Measurements from ENCODE around the gene EPG5.

Gene EPG5

GRCh38 chr18:45923138-45923537 is 44.0 kb downstream of the EPG5 start:
- in situ Hi-C loops (cut with HindIII; ENCODE audit: low sequenced_read_pairs): loop anchor here (25.0 kb wide), 2 partner anchors 164 to 236 kb away; partner anchors contain the start of gene ATP5F1A

- in situ Hi-C loops (cut with HindIII; ENCODE audit: low sequenced_read_pairs): loop anchor here (25.0 kb wide), 2 partner anchors 167 to 233 kb away; partner anchors contain the start of gene ATP5F1A
Measured at GRCh38 chr18:45920367-45920766, 46.8 kb downstream of the EPG5 start.

GRCh38 chr18:45916302-45916701 is 50.8 kb downstream of the EPG5 start:
- in situ Hi-C loops (cut with HindIII; ENCODE audit: low sequenced_read_pairs): loop anchor here (5.0 to 25.0 kb wide), 4 partner anchors 46 to 229 kb away; partner anchors contain the start of gene ATP5F1A

- in situ Hi-C loops (cut with HindIII; ENCODE audit: low sequenced_read_pairs): loop anchor here (25.0 kb wide), 2 partner anchors 174 to 226 kb away; partner anchors contain the start of gene ATP5F1A
Measured at GRCh38 chr18:45913276-45913675, 53.9 kb downstream of the EPG5 start.

- in situ Hi-C loops (cut with HindIII; ENCODE audit: low sequenced_read_pairs): loop anchor here (25.0 kb wide), 2 partner anchors 177 to 223 kb away; partner anchors contain the start of gene ATP5F1A
Measured at GRCh38 chr18:45910405-45911023, 56.6 kb downstream of the EPG5 start.

GRCh38 chr18:45901654-45902210 is 65.4 kb downstream of the EPG5 start:
- in situ Hi-C loops (cut with HindIII; ENCODE audit: low sequenced_read_pairs): loop anchor here (25.0 kb wide), 2 partner anchors 186 to 214 kb away; partner anchors contain the start of gene ATP5F1A

- in situ Hi-C loops (cut with HindIII; ENCODE audit: low sequenced_read_pairs): loop anchor here (25.0 kb wide), 2 partner anchors 187 to 213 kb away; partner anchors contain the start of gene ATP5F1A
Measured at GRCh38 chr18:45900623-45901022, 66.5 kb downstream of the EPG5 start.

- in situ Hi-C loops (cut with HindIII; ENCODE audit: low sequenced_read_pairs): no loop called here
Measured at GRCh38 chr18:45896991-45897390, 70.1 kb downstream of the EPG5 start.

GRCh38 chr18:45896452-45896851 is 70.7 kb downstream of the EPG5 start:
- in situ Hi-C loops (cut with HindIII; ENCODE audit: low sequenced_read_pairs): no loop called here

- in situ Hi-C loops (cut with HindIII; ENCODE audit: low sequenced_read_pairs): no loop called here
Measured at GRCh38 chr18:45895339-45895738, 71.8 kb downstream of the EPG5 start.

- in situ Hi-C loops (cut with HindIII; ENCODE audit: low sequenced_read_pairs): no loop called here
Measured at GRCh38 chr18:45894818-45895217, 72.3 kb downstream of the EPG5 start.

- in situ Hi-C loops (cut with HindIII; ENCODE audit: low sequenced_read_pairs): no loop called here
Measured at GRCh38 chr18:45891806-45892205, 75.3 kb downstream of the EPG5 start.

- in situ Hi-C loops (cut with HindIII; ENCODE audit: low sequenced_read_pairs): no loop called here
Measured at GRCh38 chr18:45890606-45891005, 76.5 kb downstream of the EPG5 start.

GRCh38 chr18:45889419-45890064 is 77.6 kb downstream of the EPG5 start:
- in situ Hi-C loops (cut with HindIII; ENCODE audit: low sequenced_read_pairs): no loop called here

- in situ Hi-C loops (cut with HindIII; ENCODE audit: low sequenced_read_pairs): no loop called here
Measured at GRCh38 chr18:45887585-45887984, 79.5 kb downstream of the EPG5 start.

GRCh38 chr18:45880876-45881558 is 86.1 kb downstream of the EPG5 start:
- in situ Hi-C loops (cut with HindIII; ENCODE audit: low sequenced_read_pairs): no loop called here

GRCh38 chr18:45879681-45880655 is 87.2 kb downstream of the EPG5 start:
- in situ Hi-C loops (cut with HindIII; ENCODE audit: low sequenced_read_pairs): no loop called here

- in situ Hi-C loops (cut with HindIII; ENCODE audit: low sequenced_read_pairs): no loop called here
Measured at GRCh38 chr18:45877403-45877802, 89.7 kb downstream of the EPG5 start.

- in situ Hi-C loops (cut with HindIII; ENCODE audit: low sequenced_read_pairs): no loop called here
Measured at GRCh38 chr18:45876161-45876560, 91.0 kb downstream of the EPG5 start.

Measured in endothelial cell of hepatic sinusoid (primary cell).